ENCODE results near the gene HRH1.
"Not testable (repeated sequence)": the region's sequence is repeated elsewhere in the genome, so short reads cannot be mapped to it uniquely, and the experiment has no call there.

Gene HRH1

GRCh38 chr3:11143476-11143875 lies 10.8 kb upstream of the HRH1 start:
- DNase-seq: no peak

DNA sequence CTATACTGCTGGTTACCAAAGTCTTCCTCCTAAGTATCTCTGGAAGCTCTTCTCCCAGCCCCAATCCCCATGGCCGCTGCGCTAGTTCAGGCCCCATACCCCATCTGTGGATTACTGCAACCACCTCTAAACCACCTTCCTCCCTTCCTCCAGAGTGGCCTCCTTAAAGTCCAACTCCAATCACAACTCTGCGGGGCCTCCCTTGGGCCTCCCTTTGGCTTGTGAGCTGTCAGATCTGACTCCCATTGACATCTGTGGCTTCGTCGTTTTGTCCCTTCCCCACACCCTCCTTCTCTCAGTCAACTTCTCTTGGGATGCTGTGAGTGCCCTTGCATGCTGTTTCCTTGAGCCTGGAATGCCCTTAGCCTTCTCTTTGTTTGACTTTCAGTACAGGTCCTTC lies 9.3 kb upstream of the HRH1 start:
- DNase-seq: no peak

- DNase-seq: peak; percentile 94
These were observed 8.4 kb upstream of the HRH1 start for GRCh38 chr3:11145888-11146287.

- DNase-seq: no peak
These were observed 7.3 kb upstream of the HRH1 start for GRCh38 chr3:11146773-11147660.

DNA sequence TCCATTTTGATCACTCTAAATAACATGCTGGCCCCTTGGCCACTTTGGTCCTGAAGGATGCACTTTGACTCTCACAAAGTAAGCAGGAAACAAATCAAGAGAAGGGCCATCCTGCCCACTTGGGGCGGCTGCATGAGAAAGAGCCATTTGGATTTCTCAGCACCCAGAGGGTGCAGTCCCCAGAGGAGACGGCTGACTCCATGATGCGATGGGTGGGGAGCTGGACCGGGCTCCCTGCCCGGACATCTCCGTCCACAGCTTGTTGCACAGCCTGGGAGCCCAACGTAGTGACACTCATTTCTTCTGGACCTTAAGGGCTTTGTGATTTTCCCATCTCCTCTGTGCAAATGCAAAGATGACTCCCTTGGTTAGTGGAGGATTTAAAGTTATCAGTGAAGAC lies 4.0 kb upstream of the HRH1 start:
- no peak for DNase-seq

GRCh38 chr3:11152301-11152700 lies 2.0 kb upstream of the HRH1 start:
- DNase-seq: no peak

GRCh38 chr3:11154953-11155325 lies 646 bp downstream of the HRH1 start:
- DNase-seq: no peak

GRCh38 chr3:11155341-11156025 lies 1.2 kb downstream of the HRH1 start:
- peak; percentile 55 for DNase-seq

DNA sequence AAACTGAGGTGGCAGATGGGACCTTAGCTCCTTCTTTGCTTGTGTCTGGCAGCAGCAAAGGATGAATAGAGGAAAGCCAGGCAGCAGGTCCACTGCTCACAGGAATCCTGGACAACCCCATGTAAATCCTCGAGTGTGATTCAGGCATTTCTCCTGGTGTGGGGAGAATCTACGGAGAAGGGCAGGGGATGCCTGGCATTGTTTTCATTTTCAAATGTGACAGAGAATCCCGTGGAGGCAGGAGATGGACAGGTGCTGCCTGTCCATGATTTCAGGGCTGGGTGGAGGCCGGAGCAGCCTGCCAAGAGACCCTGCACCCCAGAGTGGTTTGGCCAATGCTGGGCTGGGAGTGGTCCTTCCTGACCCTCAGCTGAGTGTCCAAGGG lies 1.7 kb downstream of the HRH1 start:
- no peak for DNase-seq

DNA sequence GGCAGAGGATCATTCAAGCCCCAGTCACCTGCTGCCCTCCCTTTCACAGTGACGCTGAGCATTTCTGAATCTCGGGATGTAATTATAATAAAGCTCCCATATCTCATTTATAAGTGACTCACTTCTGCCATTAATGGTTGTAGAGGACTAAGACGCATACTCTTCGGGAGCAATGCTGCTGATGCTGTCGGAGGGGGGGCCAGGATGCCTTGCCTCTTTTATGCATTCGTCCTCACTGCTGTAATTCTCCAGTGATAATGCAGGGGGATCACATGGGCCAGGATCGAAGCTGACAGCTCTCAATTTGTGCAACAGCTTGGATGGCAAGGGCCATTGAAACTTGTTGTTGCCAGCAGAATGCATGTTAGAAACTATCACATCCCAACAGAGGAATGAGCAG lies 3.1 kb downstream of the HRH1 start:
- DNase-seq: no peak

- DNase-seq: no peak
These were observed 5.2 kb downstream of the HRH1 start for GRCh38 chr3:11159421-11159904.

- no peak for DNase-seq
These were observed 7.4 kb downstream of the HRH1 start for GRCh38 chr3:11161666-11162065.

- no peak for DNase-seq
These were observed 8.4 kb downstream of the HRH1 start for GRCh38 chr3:11162401-11163345.

DNA sequence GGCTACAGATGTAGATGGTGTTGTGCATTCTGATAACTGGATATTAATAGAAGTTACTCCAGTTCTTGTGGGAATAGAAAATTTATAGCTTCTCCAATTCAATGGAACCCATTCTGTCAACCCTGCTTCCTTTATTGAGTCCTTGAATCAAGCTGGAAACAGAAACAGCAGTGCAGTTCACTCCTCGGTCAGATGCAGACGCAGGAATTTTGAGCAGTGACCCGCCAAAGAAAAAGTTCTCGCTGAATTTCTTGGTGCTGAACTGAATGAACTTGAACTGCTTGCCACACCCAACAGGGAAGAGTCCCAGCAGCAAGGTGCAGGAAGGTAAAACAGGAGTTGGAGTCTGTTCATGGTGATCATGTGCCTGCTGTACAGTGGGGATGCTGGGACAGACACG lies 10.3 kb downstream of the HRH1 start:
- DNase-seq: no peak

DNA sequence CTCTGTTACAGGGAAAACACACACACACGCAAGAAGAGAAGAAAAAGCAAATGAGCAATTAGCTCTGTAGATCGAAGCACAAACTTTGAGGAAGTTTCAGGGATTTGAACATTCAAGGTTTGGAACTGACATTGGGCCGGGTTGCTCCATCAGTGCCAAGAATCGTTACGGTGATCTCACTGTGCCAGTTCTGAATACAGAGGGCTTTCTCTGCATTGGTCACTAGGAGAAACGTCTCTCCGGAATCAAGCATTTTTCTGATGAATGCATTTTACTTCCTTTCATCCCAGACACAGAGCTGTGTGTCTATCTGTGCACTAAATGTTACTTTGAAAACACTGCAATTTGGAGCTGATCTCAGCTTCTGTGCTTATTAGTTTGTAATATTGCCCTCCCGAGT lies 11.2 kb downstream of the HRH1 start:
- DNase-seq: no peak

DNA sequence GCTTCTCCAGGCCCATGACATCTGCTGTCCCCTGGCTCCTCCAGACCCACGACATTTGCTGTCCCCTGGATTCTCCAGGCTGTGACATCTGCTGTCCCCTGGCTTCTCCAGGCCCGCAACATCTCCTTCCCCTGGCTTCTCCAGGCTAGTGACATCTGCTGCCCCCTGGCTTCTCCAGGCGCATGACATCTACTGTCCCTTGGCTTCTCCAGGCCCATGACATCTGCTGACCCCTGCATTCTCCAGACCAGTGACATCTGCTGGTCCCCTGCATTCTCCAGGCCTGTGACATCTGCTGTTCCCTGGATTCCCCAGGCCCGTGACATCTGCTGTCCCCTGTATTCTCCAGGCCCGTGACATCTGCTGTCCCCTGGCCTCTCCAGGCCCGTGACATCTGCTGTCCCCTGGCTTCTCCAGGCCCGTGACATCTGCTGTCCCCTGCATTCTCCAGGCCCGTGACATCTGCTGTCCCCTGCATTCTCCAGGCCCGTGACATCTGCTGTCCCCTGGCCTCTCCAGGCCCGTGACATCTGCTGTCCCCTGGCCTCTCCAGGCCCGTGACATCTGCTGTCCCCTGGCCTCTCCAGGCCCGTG lies 12.6 kb downstream of the HRH1 start:
- not testable (repeated sequence) for DNase-seq

DNA sequence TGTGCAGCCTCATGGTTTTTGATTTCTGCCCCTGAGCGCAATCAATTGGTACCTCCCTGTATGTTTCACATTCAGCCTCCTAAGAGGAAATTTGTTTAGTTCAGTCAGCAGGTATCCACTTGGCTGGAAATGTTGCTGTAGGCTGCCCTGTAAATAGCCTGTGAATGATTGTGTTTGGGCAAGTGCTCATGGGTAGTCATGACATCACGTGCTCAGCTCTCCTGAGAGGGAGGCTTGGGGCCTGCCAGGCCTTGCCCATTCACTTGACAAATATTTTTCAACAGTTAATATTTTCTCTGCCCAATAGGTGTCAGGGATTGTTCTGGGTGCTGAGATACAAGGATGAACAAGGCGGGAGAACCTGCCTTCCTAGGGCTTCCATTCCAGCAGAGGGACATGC lies 13.3 kb downstream of the HRH1 start:
- DNase-seq: no peak

GRCh38 chr3:11168406-11168805 lies 14.1 kb downstream of the HRH1 start:
- no peak for DNase-seq

DNA sequence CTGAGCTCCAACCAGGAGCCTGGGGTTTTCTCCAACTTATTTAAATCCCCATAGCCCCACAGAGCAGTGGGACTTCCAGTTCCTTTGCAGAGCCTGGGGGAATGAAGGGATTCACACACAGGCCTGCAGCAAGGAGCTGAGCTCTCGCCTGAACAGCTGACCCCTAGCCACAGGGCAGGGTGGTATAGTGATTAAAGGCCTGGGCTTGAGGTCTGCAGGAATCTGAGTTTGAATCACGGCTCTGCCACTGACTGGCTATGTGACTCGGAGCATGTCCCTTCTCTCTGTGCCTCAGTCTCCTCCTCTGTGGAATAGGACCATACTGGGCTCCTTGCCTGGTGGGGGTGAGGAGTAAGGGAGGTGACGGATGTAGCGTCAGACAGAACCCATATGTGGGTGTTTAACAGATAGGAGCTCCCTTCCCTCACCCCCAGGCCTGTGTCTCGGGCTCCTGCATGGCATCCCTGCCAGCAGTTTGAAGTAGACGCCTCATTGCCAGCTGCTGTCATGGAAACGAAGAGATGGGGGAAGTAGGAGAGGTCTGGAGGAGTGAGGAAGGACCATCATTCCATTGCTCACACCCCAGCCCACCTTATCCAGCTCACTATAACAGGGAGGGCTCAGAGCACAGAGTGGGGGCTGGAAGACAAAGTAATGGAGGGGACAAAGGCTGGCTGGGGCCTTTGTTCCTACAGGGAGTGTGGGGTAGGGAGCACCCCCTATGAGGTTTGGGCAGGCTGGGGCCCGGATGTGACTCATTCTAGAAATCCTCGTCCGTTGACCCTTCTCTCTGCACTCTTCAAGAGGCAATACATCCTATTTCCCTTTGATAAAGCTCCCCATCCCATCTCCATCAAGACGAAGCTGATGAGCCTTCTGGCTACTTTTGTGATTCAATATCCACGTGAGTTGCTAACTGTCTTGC lies 14.8 kb downstream of the HRH1 start:
- no peak for DNase-seq

- no peak for DNase-seq
These were observed 15.9 kb downstream of the HRH1 start for GRCh38 chr3:11170052-11170770.

DNA sequence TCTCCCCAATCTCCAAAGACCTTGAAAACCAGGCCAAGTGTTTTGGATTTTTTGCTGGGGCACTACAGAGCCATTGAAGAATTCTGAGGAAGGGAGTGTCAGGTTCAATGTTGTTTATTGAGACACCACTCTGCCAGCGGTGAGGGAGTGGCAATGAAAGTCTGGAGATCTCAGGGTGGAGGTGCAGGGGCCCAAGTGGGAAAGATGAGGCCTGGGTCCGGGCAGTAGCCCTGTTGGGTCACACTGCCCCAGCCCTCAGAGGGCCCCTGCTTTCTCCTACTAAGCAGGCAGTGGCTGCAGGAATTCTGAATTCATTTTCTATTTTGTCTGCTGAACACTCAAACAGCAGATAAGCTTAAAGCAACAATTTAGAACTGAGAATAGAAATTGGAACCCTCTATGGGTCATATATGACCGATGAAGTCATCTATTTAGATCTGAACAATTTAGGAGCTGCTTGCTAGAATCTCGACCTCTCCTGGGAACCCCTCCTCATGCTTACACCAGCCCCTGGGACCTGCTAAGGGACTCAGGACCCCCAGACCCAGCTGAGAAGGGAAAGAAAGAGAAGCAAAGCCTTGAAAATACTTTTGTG lies 17.9 kb downstream of the HRH1 start:
- no peak for DNase-seq

Measured in amniotic stem cell (primary cell).